Right lobe of liver (tissue), 4 donors: Measurements from ENCODE around the gene TRAF3IP1.

ENCODE experiments used
- CTCF ChIP-seq, 4 donors: fragments of 200-600 bp in 3 of 4; fragments of 450-650 bp in 1 of 4; IDR thresholded peaks; one replicate each; pipeline versions ENCODE4 v1.5.1 to v1.8.0; 2016 to 2022; ENCODE audit warnings: antibody characterized with exemption in 4 of 4, mild to moderate bottlenecking in 2 of 4
- POLR2A ChIP-seq: fragments of 450-650 bp; IDR thresholded peaks from one replicate; pipeline ENCODE4 v1.6.1; 2017; ENCODE audit warnings: antibody characterized with exemption, mild to moderate bottlenecking
- donor health status: DM: no; HTN: no; CAD: no.
- donor health status: DM: no; HTN: no; CAD: no.
- donor health status: DM: no; HTN: yes; CAD: no.

GRCh38 chr2:238291550-238292281, 28.6 kb upstream of the TRAF3IP1 start:
- no peak for TF ChIP-seq CTCF (IDR thresholded peaks at IDR 0.05)
- TF ChIP-seq POLR2A: no peak
